ENCODE results near the gene KLKB1. TPM values are rescaled to one million over a fixed set of nuclear protein-coding genes. Genes with fewer than 3 reads are reported as not detected.

Gene KLKB1
- total RNA-seq, 3 donors from 2014 or later: 1.1 to 2.4 (median 1.5) TPM

GRCh38 chr4:186192066-186192612 is 35.2 kb upstream of the KLKB1 start:
- Histone ChIP-seq H3K4me1 (ENCODE audit: low read depth) (peaks cover 10% of the 10 kb centered on the region), H3K4me3 (peak overlapping the region; percentile 79), H3K9me3 (no peaks in the 10 kb centered on the region), H3K36me3 (ENCODE audit: low read depth) (no peaks in the 10 kb centered on the region)
- ATAC-seq (peak; percentile 27), DNase-seq (peak in 1 of 3 donors; percentile 61)
- intact Hi-C loops (cut with DNase I, micrococcal nuclease): no loop called here
- TF ChIP-seq CTCF (IDR thresholded peaks at IDR 0.05): no peak

GRCh38 chr4:186193851-186194250 is 33.5 kb upstream of the KLKB1 start:
- intact Hi-C loops (cut with DNase I, micrococcal nuclease): no loop called here
- no peaks in the 10 kb centered on the region for H3K9me3 ChIP-seq
- no peaks in the 10 kb centered on the region for H3K36me3 ChIP-seq (ENCODE audit: low read depth)
- DNase-seq (no peak), ATAC-seq (no peak)
- TF ChIP-seq CTCF (IDR thresholded peaks at IDR 0.05): no peak
- peaks cover 10% of the 10 kb centered on the region for H3K4me1 ChIP-seq (ENCODE audit: low read depth)
- H3K4me3 ChIP-seq: no peak overlapping the region

- ATAC-seq (no peak), DNase-seq (no peak)
- intact Hi-C loops (cut with DNase I, micrococcal nuclease): no loop called here
- no peak for TF ChIP-seq CTCF (IDR thresholded peaks at IDR 0.05)
- H3K9me3 ChIP-seq: no peaks in the 10 kb centered on the region
- H3K4me3 ChIP-seq: no peak overlapping the region
- H3K36me3 ChIP-seq (ENCODE audit: low read depth): no peaks in the 10 kb centered on the region
- H3K4me1 ChIP-seq (ENCODE audit: low read depth): no peaks in the 10 kb centered on the region
These were observed 31.2 kb upstream of the KLKB1 start for GRCh38 chr4:186196063-186196462.

GRCh38 chr4:186200516-186200915 is 26.8 kb upstream of the KLKB1 start:
- Histone ChIP-seq H3K4me3 (no peak overlapping the region), H3K9me3 (no peaks in the 10 kb centered on the region), H3K36me3 (ENCODE audit: low read depth) (no peaks in the 10 kb centered on the region), H3K4me1 (ENCODE audit: low read depth) (peaks cover 3% of the 10 kb centered on the region)
- TF ChIP-seq CTCF (IDR thresholded peaks at IDR 0.05): no peak
- DNase-seq (no peak), ATAC-seq (no peak)
- intact Hi-C loops (cut with DNase I, micrococcal nuclease): no loop called here

GRCh38 chr4:186201010-186201409 is 26.3 kb upstream of the KLKB1 start:
- H3K36me3 ChIP-seq (ENCODE audit: low read depth): no peaks in the 10 kb centered on the region
- intact Hi-C loops (cut with DNase I, micrococcal nuclease): no loop called here
- ATAC-seq (no peak), DNase-seq (no peak)
- no peak for TF ChIP-seq CTCF (IDR thresholded peaks at IDR 0.05)
- H3K4me1 ChIP-seq (ENCODE audit: low read depth): peaks cover 3% of the 10 kb centered on the region
- H3K4me3 ChIP-seq: no peak overlapping the region
- H3K9me3 ChIP-seq: no peaks in the 10 kb centered on the region
